ENCODE data around the gene WASF2.

GRCh38 chr1:27355683-27356082 lies 134.3 kb downstream of the WASF2 start:
- TF ChIP-seq EZH2 (IDR thresholded peaks at IDR 0.05; ENCODE audit: low read depth, low read length, severe bottlenecking), result no peak
- TF ChIP-seq CTCF (IDR thresholded peaks at IDR 0.05; ENCODE audit: control extremely low read depth in 1 of 3, insufficient read depth in 1 of 3, low read depth in 1 of 3, low read length in 3 of 3), result no peak
- TF ChIP-seq POLR2A (IDR thresholded peaks at IDR 0.05; ENCODE audit: control extremely low read depth in 1 of 2, low read depth in 2 of 2, low read length in 2 of 2), result no peak
- no peak for TF ChIP-seq JUN (IDR thresholded peaks at IDR 0.05; ENCODE audit: low read depth, low read length)
- TF ChIP-seq POLR2AphosphoS5 (IDR thresholded peaks at IDR 0.05; ENCODE audit: low read depth, low read length), result no peak
- no peak for TF ChIP-seq CEBPB (IDR thresholded peaks at IDR 0.05; ENCODE audit: low read depth, low read length)

Measured in H1 (cell line).